ENCODE data around the gene CPT1A.

CPT1A gene

DNA sequence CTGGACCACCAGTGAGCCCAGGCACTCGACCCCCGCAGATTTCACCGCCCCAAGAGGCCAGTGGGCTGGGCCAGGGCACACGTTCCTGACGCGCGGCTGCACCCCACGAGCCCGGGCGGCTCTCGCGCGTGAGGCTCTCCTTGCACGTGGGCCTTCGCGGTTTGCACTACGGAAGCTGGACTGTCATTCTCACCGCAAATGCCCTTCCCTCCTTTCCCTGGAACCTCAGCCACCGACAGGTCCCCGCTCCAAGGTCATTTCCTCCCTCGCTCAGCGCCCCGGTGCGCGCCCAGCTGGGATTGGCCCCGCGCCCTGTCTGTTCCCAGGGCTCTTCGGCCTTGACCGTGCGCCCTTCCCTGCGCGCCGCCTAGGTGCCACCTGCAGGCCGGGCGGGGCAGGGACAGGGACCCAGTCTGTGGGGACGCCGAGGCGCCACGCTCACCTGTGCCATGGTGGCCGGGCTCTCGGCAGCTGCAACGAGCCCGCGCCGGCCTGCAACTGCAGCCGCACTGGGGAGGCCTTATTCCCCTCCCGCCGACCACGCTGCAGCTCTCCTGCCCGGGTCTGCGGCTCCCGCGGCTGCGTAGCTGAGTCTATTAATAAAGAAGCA, 2.1 kb upstream of the CPT1A start:
- Histone ChIP-seq H3K4me3 (ENCODE audit: low read depth in 1 of 2, low read length in 1 of 2) (peak overlapping the region; percentile 70 to 85), H3K27me3 (no peaks in the 10 kb centered on the region), H3K36me3 (no peaks in the 10 kb centered on the region), H3K4me1 (ENCODE audit: control insufficient read depth in 1 of 2, insufficient read depth in 1 of 2, low read depth in 1 of 2, low read length in 1 of 2) (peaks cover 58 to 61% of the 10 kb centered on the region in 2 experiments), H3K27ac (peak overlapping the region; percentile 81), H3K9me3 (no peaks in the 10 kb centered on the region)
- TF ChIP-seq CTCF (IDR thresholded peaks at IDR 0.05): peak; percentile 87

GRCh38 chr11:68843052-68843561, 1.4 kb upstream of the CPT1A start:
- H3K36me3 ChIP-seq: no peaks in the 10 kb centered on the region
- H3K4me1 ChIP-seq (ENCODE audit: control insufficient read depth in 1 of 2, insufficient read depth in 1 of 2, low read depth in 1 of 2, low read length in 1 of 2): peaks cover 65 to 68% of the 10 kb centered on the region in 2 experiments
- H3K27ac ChIP-seq: peak overlapping the region; percentile 81
- no peaks in the 10 kb centered on the region for H3K9me3 ChIP-seq
- H3K27me3 ChIP-seq: no peaks in the 10 kb centered on the region
- TF ChIP-seq CTCF (IDR thresholded peaks at IDR 0.05): no peak
- H3K4me3 ChIP-seq (ENCODE audit: low read depth in 1 of 2, low read length in 1 of 2): peak overlapping the region; percentile 70 to 85

DNA sequence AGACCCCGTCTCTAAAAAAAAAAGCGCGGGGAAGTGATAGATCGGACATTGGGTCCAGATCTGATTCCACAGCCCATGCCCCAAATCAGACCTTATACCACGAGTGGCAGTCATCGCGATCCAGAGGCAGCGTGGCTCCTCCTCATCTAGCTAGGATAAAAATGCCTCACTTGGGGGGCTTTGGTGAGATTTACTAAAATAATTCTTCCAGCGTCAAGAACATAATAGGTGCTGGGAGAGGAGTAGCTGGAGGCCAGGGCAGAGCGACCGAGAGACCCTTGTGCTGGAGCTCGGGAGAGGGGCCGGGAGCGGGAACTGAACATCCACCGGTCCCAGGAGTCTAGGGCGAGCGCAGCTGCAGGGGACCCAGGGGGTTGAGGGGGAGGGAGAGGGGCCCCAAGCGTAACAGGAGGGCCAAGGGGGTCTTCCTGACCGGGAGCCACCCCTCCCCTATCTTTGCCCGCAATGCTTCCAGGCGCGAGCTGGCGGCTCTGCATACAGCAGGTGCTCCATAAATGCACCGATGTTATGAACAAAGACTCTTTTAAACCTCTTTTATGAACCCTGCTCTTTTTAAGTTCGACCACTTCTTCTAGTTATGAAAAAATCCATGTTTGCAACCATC, 823 bp upstream of the CPT1A start:
- Histone ChIP-seq H3K4me1 (ENCODE audit: control insufficient read depth in 1 of 2, insufficient read depth in 1 of 2, low read depth in 1 of 2, low read length in 1 of 2) (peaks cover 71 to 72% of the 10 kb centered on the region in 2 experiments), H3K27ac (peak overlapping the region; percentile 81), H3K4me3 (ENCODE audit: low read depth in 1 of 2, low read length in 1 of 2) (peak overlapping the region; percentile 70 to 85), H3K36me3 (no peaks in the 10 kb centered on the region), H3K27me3 (no peaks in the 10 kb centered on the region), H3K9me3 (no peaks in the 10 kb centered on the region)
- TF ChIP-seq CTCF (IDR thresholded peaks at IDR 0.05): no peak

GRCh38 chr11:68840661-68841653, 759 bp downstream of the CPT1A start:
- Histone ChIP-seq H3K27ac (peak overlapping the region; percentile 81), H3K27me3 (no peaks in the 10 kb centered on the region), H3K9me3 (no peaks in the 10 kb centered on the region), H3K36me3 (no peaks in the 10 kb centered on the region), H3K4me3 (ENCODE audit: low read depth in 1 of 2, low read length in 1 of 2) (peak overlapping the region; percentile 63 to 76), H3K4me1 (ENCODE audit: control insufficient read depth in 1 of 2, insufficient read depth in 1 of 2, low read depth in 1 of 2, low read length in 1 of 2) (peaks cover 72 to 81% of the 10 kb centered on the region in 2 experiments)
- TF ChIP-seq CTCF (IDR thresholded peaks at IDR 0.05): no peak

DNA sequence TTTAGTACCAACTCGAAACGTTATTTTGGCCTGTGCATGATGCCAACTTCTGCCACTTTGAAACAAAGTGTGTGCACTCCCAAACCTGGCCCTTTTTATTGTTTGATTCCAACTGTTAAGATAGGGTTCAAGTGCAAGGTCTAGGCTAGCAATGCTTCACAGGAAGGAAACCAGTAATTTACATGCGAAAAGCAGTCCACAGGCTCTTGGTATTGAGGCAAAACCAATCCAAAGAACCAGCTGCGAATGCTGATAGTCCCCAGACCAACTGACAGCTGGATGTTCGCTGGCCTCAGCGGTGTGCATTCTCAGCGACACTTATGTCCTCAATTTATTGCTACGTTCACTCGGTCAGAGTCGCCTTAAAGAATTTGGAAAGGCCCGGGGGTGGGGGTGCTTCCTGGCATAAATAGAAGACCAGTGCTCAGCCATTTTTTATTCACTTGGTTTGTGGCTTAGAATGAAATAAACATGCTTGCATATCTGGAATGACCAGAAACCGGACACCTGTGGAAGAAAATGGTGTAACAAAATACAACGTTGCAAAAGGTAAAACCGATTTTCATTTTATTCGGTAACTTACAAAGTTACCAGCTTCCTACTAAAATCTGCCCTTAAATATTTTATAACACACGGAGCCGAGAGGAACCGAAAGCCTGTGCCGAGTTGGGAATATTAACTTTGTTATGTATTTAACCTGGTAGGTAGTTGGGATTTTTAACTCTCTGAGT, 1.6 kb downstream of the CPT1A start:
- Histone ChIP-seq H3K27ac (peak overlapping the region; percentile 81), H3K27me3 (no peaks in the 10 kb centered on the region), H3K4me3 (ENCODE audit: low read depth in 1 of 2, low read length in 1 of 2) (peak overlapping the region; percentile 65 to 76), H3K36me3 (no peaks in the 10 kb centered on the region), H3K4me1 (ENCODE audit: control insufficient read depth in 1 of 2, insufficient read depth in 1 of 2, low read depth in 1 of 2, low read length in 1 of 2) (peaks cover 65 to 81% of the 10 kb centered on the region in 2 experiments), H3K9me3 (no peaks in the 10 kb centered on the region)
- no peak for TF ChIP-seq CTCF (IDR thresholded peaks at IDR 0.05)

Measured in neutrophil (primary cell).